HL-60 (cell line): Measurements from ENCODE around the gene FUT6.

Experiments used
- DNase-seq, 2 experiments: peaks; one replicate each; pipeline ENCODE4 v3.0.0-alpha.2; 2010 to 2020; ENCODE audit warnings: low read depth in 1 of 2, low spot score in 1 of 2
- H3K27ac ChIP-seq: fragments of 250-450 bp; sonication (Bioruptor Pico); replicated peaks from 2 replicates; pipeline ENCODE4 v1.5.1; 2020; ENCODE audit warnings: mild to moderate bottlenecking, moderate library complexity
- H3K27me3 ChIP-seq: fragments of 250-450 bp; sonication (Bioruptor Pico); 2 replicates; pipeline ENCODE4 v1.5.1; 2021; ENCODE audit warnings: mild to moderate bottlenecking, moderate library complexity; ENCODE audit not compliant: insufficient read depth, poor library complexity, severe bottlenecking
- H3K4me3 ChIP-seq: replicated peaks from 2 replicates; pipeline ENCODE4 v1.5.1; 2011; ENCODE audit warnings: mild to moderate bottlenecking, control low read depth, low read length; ENCODE audit not compliant: insufficient read depth
- CTCF ChIP-seq: IDR thresholded peaks from one replicate; pipeline ENCODE4 v1.5.1; 2011; ENCODE audit warnings: low read length, control low read depth, inconsistent platforms; ENCODE audit not compliant: insufficient read depth
- GABPA ChIP-seq: IDR thresholded peaks from 2 replicates; pipeline ENCODE4 v1.6.1; 2012; ENCODE audit warnings: low read depth
- POLR2AphosphoS5 ChIP-seq: IDR thresholded peaks from 2 replicates; pipeline ENCODE4 v1.6.1; 2012; ENCODE audit warnings: low read depth
- REST ChIP-seq: IDR thresholded peaks from 2 replicates; pipeline ENCODE4 v1.6.1; 2012; ENCODE audit warnings: low read depth; ENCODE audit not compliant: insufficient replicate concordance
- SPI1 ChIP-seq: IDR thresholded peaks from 2 replicates; pipeline ENCODE4 v1.6.1; 2012; ENCODE audit warnings: low read depth, mild to moderate bottlenecking, borderline replicate concordance

FUT6 gene

GRCh38 chr19:5831159-5831558, 8.3 kb downstream of the FUT6 start:
- no peak overlapping the region for H3K27ac ChIP-seq
- H3K27me3 ChIP-seq = no peaks in the 10 kb centered on the region
- H3K4me3 ChIP-seq = no peak overlapping the region
- no peak for DNase-seq
- TF ChIP-seq REST (no peak), CTCF (no peak), POLR2AphosphoS5 (no peak), SPI1 (no peak), GABPA (no peak)

GRCh38 chr19:5829567-5830310, 9.8 kb downstream of the FUT6 start:
- Histone ChIP-seq H3K27ac (no peak overlapping the region), H3K4me3 (no peak overlapping the region), H3K27me3 (no peaks in the 10 kb centered on the region)
- no peak for DNase-seq
- TF ChIP-seq SPI1 (no peak), POLR2AphosphoS5 (no peak)

- Histone ChIP-seq H3K27ac (peak overlapping the region; percentile 55), H3K27me3 (no peaks in the 10 kb centered on the region), H3K4me3 (peak overlapping the region; percentile 56)
- DNase-seq = no peak
- no peak for TF ChIP-seq REST
- TF ChIP-seq GABPA = no peak
- TF ChIP-seq POLR2AphosphoS5 = no peak
- TF ChIP-seq SPI1 = no peak
- no peak for TF ChIP-seq CTCF
These were observed 10.6 kb downstream of the FUT6 start for GRCh38 chr19:5828661-5829566.

- TF ChIP-seq GABPA (no peak), SPI1 (no peak), REST (peak; percentile 28), CTCF (no peak), POLR2AphosphoS5 (peak; percentile 98)
- H3K4me3 ChIP-seq = peak overlapping the region; percentile 56
These were observed 11.4 kb downstream of the FUT6 start for GRCh38 chr19:5827891-5828660.

More at GRCh38 chr19:5827891-5828660, 11.4 kb downstream of the FUT6 start:
- Histone ChIP-seq H3K27ac (peak overlapping the region; percentile 55), H3K27me3 (no peaks in the 10 kb centered on the region)
- peak; percentile 90 to 91 for DNase-seq
